HepG2 (cell line): ENCODE measurements around the gene AUH. TPM values are rescaled to one million over a fixed set of nuclear protein-coding genes. Genes with fewer than 3 reads are reported as not detected.
A peak's percentile ranks its signal among the peaks of the same experiment; 100 is the strongest.

ENCODE experiments used
- ADNP ChIP-seq: sonication (generic); formaldehyde crosslinking; IDR thresholded peaks from 2 replicates; pipeline ENCODE4 v1.4.0; 2020; ENCODE audit warnings: missing genetic modification reagents
- AGO1 ChIP-seq: fragments of 200-400 bp; formaldehyde crosslinking; IDR thresholded peaks from 2 replicates; pipeline ENCODE4 v1.6.1; 2017; ENCODE audit warnings: mild to moderate bottlenecking, low read depth, low read length, moderate library complexity; ENCODE audit not compliant: poor library complexity, severe bottlenecking
- ARNT2 ChIP-seq: sonication (generic); formaldehyde crosslinking; IDR thresholded peaks from 2 replicates; pipeline ENCODE4 v1.8.0; 2022; ENCODE audit warnings: mild to moderate bottlenecking, low read depth, missing genetic modification reagents, moderate library complexity
- CCAR2 ChIP-seq: fragments of 200-400 bp; formaldehyde crosslinking; optimal IDR thresholded peaks from 2 replicates; pipeline ENCODE3; 2018; ENCODE audit warnings: low read depth, mild to moderate bottlenecking, low read length, moderate library complexity
- HES4 ChIP-seq: sonication (generic); formaldehyde crosslinking; IDR thresholded peaks from 2 replicates; pipeline ENCODE4 v1.9.0; 2021; ENCODE audit warnings: mild to moderate bottlenecking, missing genetic modification reagents, borderline replicate concordance
- HNRNPH1 ChIP-seq: fragments of 200-400 bp; formaldehyde crosslinking; optimal IDR thresholded peaks from 2 replicates; pipeline ENCODE3; 2017; ENCODE audit warnings: mild to moderate bottlenecking, low read depth, low read length
- MEIS2 ChIP-seq: sonication (generic); formaldehyde crosslinking; IDR thresholded peaks from 2 replicates; pipeline ENCODE4 v1.9.0; 2021; ENCODE audit warnings: mild to moderate bottlenecking, missing genetic modification reagents
- NCOR1 ChIP-seq: fragments of 200-600 bp; sonication (generic); IDR thresholded peaks from 2 replicates; pipeline ENCODE4 v1.7.0; 2017; ENCODE audit warnings: antibody characterized with exemption, low read length, borderline replicate concordance
- PHF21A ChIP-seq: sonication (generic); formaldehyde crosslinking; IDR thresholded peaks from 2 replicates; pipeline ENCODE4 v1.5.0; 2020; ENCODE audit warnings: mild to moderate bottlenecking, missing genetic modification reagents
- REL ChIP-seq: sonication (generic); formaldehyde crosslinking; conservative IDR thresholded peaks from 2 replicates; pipeline ENCODE4 v1.8.0; 2022; ENCODE audit warnings: mild to moderate bottlenecking, missing genetic modification reagents, moderate library complexity
- SMC3 ChIP-seq: IDR thresholded peaks from 2 replicates; pipeline ENCODE4 v1.6.1; 2011; ENCODE audit warnings: low read length, improper control_type of control experiment
- SP5 ChIP-seq: IDR thresholded peaks from 2 replicates; pipeline ENCODE4 v1.6.1; 2016; ENCODE audit warnings: low read depth, borderline replicate concordance
- SPEN ChIP-seq: sonication (generic); formaldehyde crosslinking; IDR thresholded peaks from 2 replicates; pipeline ENCODE4 v1.5.1; 2020; ENCODE audit warnings: low read depth, mild to moderate bottlenecking, missing genetic modification reagents
- ZBTB42 ChIP-seq: sonication (generic); formaldehyde crosslinking; IDR thresholded peaks from 2 replicates; pipeline ENCODE4 v1.5.0; 2020; ENCODE audit warnings: mild to moderate bottlenecking, missing genetic modification reagents
- ZFX ChIP-seq: sonication (generic); formaldehyde crosslinking; IDR thresholded peaks from 2 replicates; pipeline ENCODE4 v1.4.0; 2020; ENCODE audit warnings: mild to moderate bottlenecking, low read depth, missing genetic modification reagents, moderate library complexity
- ZNF235 ChIP-seq: sonication (generic); formaldehyde crosslinking; IDR thresholded peaks from 2 replicates; pipeline ENCODE4 v1.8.1; 2023; ENCODE audit warnings: mild to moderate bottlenecking, missing genetic modification reagents, borderline replicate concordance
- ZNF441 ChIP-seq: sonication (generic); formaldehyde crosslinking; IDR thresholded peaks from 2 replicates; pipeline ENCODE4 v1.7.0; 2021; ENCODE audit warnings: missing genetic modification reagents, borderline replicate concordance
- ZNF501 ChIP-seq: sonication (generic); formaldehyde crosslinking; IDR thresholded peaks from 2 replicates; pipeline ENCODE4 v1.5.1; 2020; ENCODE audit warnings: mild to moderate bottlenecking, moderate library complexity, missing genetic modification reagents
- ZNF557 ChIP-seq: sonication (generic); formaldehyde crosslinking; IDR thresholded peaks from 2 replicates; pipeline ENCODE4 v1.4.0; 2020; ENCODE audit warnings: missing genetic modification reagents
- polyA plus RNA-seq, 8 experiments: library from polyadenylated mRNA; depleted of rRNA in 3 of 8; stranded (reverse) in 7 of 8; unstranded in 1 of 8; fragments of >200 nt; fragmentation: Illumina TruSeq in 4 of 8; extraction: Trizol in 4 of 8; gene quantifications; 2 replicates each; pipeline versions ENCODE4 v1.2.1 to v1.2.3, GENCODE V29; 2011 to 2016; ENCODE audit warnings: low read depth in 4 of 8, missing spikeins in 1 of 8, mixed read lengths in 1 of 8; ENCODE audit not compliant: insufficient read depth in 1 of 8
- total RNA-seq, 5 experiments: library from RNA; depleted of rRNA; stranded (reverse); fragments of >200 nt; fragmentation: Illumina TruSeq; extraction: Trizol; gene quantifications; 2 replicates each; pipeline ENCODE4 v1.2.3, GENCODE V29; 2016; ENCODE audit warnings: low read depth in 1 of 5
- TF ChIP-seq, protein P1 (sequence below): sonication (generic); formaldehyde crosslinking; IDR thresholded peaks from one replicate; pipeline ENCODE4 v1.5.1; 2020; ENCODE audit warnings: mild to moderate bottlenecking, missing genetic modification reagents; ENCODE audit errors: not compliant biosample characterization
- TF ChIP-seq, protein P2 (sequence below): sonication (generic); formaldehyde crosslinking; conservative IDR thresholded peaks from 2 replicates; pipeline ENCODE4 v1.4.0; 2020; ENCODE audit warnings: missing genetic modification reagents

Gene AUH
- total and polyA plus RNA-seq, 2 of the 13 experiments (the other 11 are each of a cell fraction or from before 2014, with no cell fraction given) = 25.8 to 31.9 TPM

DNA sequence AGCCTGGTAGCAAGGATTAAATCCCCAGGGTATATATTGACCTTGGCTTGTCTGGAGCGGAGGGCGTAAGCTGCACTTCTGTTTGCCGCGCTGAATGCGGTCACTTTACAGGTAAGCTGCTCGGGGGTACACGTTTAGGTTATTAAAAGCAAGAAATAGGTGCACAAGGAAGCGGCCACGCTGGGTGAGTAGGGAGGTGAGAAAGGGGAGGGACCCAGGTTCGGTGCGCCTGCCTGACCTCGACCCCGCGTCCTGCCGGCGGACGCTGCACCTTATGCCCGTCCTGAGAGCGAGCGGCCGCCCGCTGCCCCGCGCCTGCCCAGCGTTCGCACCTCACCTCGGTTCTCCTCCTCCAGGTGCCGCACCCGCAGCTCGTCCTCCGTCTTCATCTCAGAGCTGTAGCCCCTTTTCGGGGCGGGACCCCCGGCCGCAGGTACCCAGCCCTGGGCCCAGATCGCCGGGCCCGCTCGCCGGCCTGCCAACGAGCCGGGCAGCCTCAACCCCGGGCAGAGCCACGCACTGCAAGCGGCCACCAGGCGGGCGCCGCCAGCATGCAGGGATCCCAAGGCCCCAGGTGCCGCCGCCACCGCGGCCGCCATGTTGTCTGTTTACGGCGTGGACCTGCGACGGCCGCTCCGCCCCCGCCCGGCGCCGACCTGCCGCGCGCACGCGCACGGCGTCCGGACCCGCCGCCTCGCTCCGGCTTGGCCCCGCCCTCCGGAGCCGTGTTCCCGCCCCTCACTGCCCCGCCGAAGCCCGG, at the start of gene AUH (continued):
- peak; percentile 75 for TF ChIP-seq ZNF501
- TF ChIP-seq ZFX = peak; percentile 79
- no peak for TF ChIP-seq NCOR1
- 0 out of 2 replicates have a peak, but pooled peaks have one; percentile 15 for TF ChIP-seq SP5 (CRISPR knock-in tag)
- TF ChIP-seq CCAR2 = no peak
- no peak for TF ChIP-seq PHF21A (CRISPR knock-in tag)
- TF ChIP-seq ZNF235 (CRISPR knock-in tag) = 0 out of 2 replicates have a peak, but pooled peaks have one; percentile 75
- TF ChIP-seq ARNT2 (CRISPR knock-in tag) = peak; percentile 85
- TF ChIP-seq AGO1 = no peak
- TF ChIP-seq ZNF441 (CRISPR knock-in tag) = 0 out of 2 replicates have a peak, but pooled peaks have one; percentile 16
- TF ChIP-seq SPEN (CRISPR knock-in tag) = peak; percentile 58; the same call in 1 of the 2 replicates
- TF ChIP-seq ZNF557 = no peak
- TF ChIP-seq, protein P1, sequence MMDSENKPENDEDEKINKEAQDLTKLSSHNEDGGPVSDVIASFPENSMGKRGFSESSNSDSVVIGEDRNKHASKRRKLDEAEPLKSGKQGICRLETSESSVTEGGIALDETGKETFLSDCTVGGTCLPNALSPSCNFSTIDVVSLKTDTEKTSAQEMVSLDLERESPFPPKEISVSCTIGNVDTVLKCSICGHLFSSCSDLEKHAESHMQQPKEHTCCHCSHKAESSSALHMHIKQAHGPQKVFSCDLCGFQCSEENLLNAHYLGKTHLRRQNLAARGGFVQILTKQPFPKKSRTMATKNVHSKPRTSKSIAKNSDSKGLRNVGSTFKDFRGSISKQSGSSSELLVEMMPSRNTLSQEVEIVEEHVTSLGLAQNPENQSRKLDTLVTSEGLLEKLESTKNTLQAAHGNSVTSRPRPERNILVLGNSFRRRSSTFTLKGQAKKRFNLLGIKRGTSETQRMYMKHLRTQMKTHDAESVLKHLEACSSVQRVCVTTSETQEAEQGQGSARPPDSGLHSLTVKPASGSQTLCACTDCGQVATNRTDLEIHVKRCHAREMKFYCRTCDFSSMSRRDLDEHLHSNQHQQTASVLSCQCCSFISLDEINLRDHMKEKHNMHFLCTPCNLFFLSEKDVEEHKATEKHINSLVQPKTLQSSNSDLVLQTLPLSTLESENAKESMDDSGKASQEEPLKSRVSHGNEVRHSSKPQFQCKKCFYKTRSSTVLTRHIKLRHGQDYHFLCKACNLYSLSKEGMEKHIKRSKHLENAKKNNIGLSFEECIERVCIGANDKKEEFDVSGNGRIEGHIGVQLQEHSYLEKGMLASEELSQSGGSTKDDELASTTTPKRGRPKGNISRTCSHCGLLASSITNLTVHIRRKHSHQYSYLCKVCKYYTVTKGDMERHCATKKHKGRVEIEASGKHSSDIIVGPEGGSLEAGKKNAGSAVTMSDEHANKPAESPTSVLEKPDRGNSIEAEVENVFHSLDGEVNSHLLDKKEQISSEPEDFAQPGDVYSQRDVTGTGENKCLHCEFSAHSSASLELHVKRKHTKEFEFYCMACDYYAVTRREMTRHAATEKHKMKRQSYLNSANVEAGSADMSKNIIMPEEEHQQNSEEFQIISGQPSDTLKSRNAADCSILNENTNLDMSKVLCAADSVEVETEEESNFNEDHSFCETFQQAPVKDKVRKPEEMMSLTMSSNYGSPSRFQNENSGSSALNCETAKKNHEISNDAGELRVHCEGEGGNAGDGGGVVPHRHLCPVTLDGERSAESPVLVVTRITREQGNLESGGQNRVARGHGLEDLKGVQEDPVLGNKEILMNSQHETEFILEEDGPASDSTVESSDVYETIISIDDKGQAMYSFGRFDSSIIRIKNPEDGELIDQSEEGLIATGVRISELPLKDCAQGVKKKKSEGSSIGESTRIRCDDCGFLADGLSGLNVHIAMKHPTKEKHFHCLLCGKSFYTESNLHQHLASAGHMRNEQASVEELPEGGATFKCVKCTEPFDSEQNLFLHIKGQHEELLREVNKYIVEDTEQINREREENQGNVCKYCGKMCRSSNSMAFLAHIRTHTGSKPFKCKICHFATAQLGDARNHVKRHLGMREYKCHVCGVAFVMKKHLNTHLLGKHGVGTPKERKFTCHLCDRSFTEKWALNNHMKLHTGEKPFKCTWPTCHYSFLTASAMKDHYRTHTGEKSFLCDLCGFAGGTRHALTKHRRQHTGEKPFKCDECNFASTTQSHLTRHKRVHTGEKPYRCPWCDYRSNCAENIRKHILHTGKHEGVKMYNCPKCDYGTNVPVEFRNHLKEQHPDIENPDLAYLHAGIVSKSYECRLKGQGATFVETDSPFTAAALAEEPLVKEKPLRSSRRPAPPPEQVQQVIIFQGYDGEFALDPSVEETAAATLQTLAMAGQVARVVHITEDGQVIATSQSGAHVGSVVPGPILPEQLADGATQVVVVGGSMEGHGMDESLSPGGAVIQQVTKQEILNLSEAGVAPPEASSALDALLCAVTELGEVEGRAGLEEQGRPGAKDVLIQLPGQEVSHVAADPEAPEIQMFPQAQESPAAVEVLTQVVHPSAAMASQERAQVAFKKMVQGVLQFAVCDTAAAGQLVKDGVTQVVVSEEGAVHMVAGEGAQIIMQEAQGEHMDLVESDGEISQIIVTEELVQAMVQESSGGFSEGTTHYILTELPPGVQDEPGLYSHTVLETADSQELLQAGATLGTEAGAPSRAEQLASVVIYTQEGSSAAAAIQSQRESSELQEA (CRISPR knock-in tag) = peak; percentile 32
- 0 out of 2 replicates have a peak, but pooled peaks have one; percentile 43 for TF ChIP-seq REL (CRISPR knock-in tag)
- TF ChIP-seq, protein P2, sequence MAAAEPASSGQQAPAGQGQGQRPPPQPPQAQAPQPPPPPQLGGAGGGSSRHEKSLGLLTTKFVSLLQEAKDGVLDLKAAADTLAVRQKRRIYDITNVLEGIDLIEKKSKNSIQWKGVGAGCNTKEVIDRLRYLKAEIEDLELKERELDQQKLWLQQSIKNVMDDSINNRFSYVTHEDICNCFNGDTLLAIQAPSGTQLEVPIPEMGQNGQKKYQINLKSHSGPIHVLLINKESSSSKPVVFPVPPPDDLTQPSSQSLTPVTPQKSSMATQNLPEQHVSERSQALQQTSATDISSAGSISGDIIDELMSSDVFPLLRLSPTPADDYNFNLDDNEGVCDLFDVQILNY (CRISPR knock-in tag) = 0 out of 2 replicates have a peak, but pooled peaks have one; percentile 15
- TF ChIP-seq HNRNPH1 = no peak
- TF ChIP-seq SMC3 = no peak
- TF ChIP-seq MEIS2 = peak; percentile 49; the same call in 1 of the 2 replicates
- TF ChIP-seq HES4 = peak; percentile 46
- no peak for TF ChIP-seq ZBTB42 (CRISPR knock-in tag)
- no peak for TF ChIP-seq ADNP (CRISPR knock-in tag)
